Ishikawa (cell line): ENCODE results near the gene ADRB1.

Source experiments
- CEBPB ChIP-seq: IDR thresholded peaks from 2 replicates; pipeline ENCODE4 v1.6.1; 2012
- CREB1 ChIP-seq: IDR thresholded peaks from 2 replicates; pipeline ENCODE4 v1.6.1; 2012; ENCODE audit warnings: low read depth
- EGR1 ChIP-seq: IDR thresholded peaks from 2 replicates; pipeline ENCODE4 v1.6.1; 2012
- EP300 ChIP-seq: IDR thresholded peaks from 2 replicates; pipeline ENCODE4 v1.6.1; 2012; ENCODE audit warnings: borderline replicate concordance
- FOXM1 ChIP-seq: IDR thresholded peaks from 2 replicates; pipeline ENCODE4 v1.6.1; 2012; ENCODE audit warnings: low read depth, borderline replicate concordance
- MAX ChIP-seq: IDR thresholded peaks from 2 replicates; pipeline ENCODE4 v1.6.1; 2012
- NFIC ChIP-seq: IDR thresholded peaks from 2 replicates; pipeline ENCODE4 v1.6.1; 2012
- RAD21 ChIP-seq: IDR thresholded peaks from 2 replicates; pipeline ENCODE4 v1.6.1; 2012; ENCODE audit warnings: low read depth
- REST ChIP-seq: IDR thresholded peaks from 2 replicates; pipeline ENCODE4 v1.6.1; 2012; ENCODE audit warnings: low read depth, mild to moderate bottlenecking
- TAF1 ChIP-seq: IDR thresholded peaks from 2 replicates; pipeline ENCODE4 v1.6.1; 2012; ENCODE audit warnings: low read depth, mild to moderate bottlenecking
- TCF12 ChIP-seq: IDR thresholded peaks from 2 replicates; pipeline ENCODE4 v1.6.1; 2012; ENCODE audit warnings: low read depth
- TEAD4 ChIP-seq: IDR thresholded peaks from 2 replicates; pipeline ENCODE4 v1.6.1; 2012
- USF1 ChIP-seq: IDR thresholded peaks from 2 replicates; pipeline ENCODE4 v1.6.1; 2012
- YY1 ChIP-seq: IDR thresholded peaks from 2 replicates; pipeline ENCODE4 v1.6.1; 2012; ENCODE audit warnings: low read depth
- ZBTB7A ChIP-seq: IDR thresholded peaks from 2 replicates; pipeline ENCODE4 v1.6.1; 2012; ENCODE audit warnings: low read depth

Gene ADRB1

GRCh38 chr10:114021154-114021553 lies 22.5 kb upstream of the ADRB1 start:
- TF ChIP-seq USF1 = no peak

GRCh38 chr10:114021717-114022680 lies 21.7 kb upstream of the ADRB1 start:
- no peak for TF ChIP-seq NFIC
- TF ChIP-seq YY1 = no peak
- no peak for TF ChIP-seq TEAD4
- TF ChIP-seq REST = no peak
- TF ChIP-seq FOXM1 = no peak
- TF ChIP-seq USF1 = no peak
- no peak for TF ChIP-seq CEBPB
- TF ChIP-seq TAF1 = no peak

GRCh38 chr10:114022766-114023597 lies 20.7 kb upstream of the ADRB1 start:
- TF ChIP-seq MAX (no peak), EP300 (no peak), RAD21 (no peak), ZBTB7A (no peak), REST (no peak), EGR1 (no peak), TCF12 (no peak)

GRCh38 chr10:114024876-114025610 lies 18.6 kb upstream of the ADRB1 start:
- no peak for TF ChIP-seq FOXM1
- no peak for TF ChIP-seq EGR1
- no peak for TF ChIP-seq CREB1
- TF ChIP-seq ZBTB7A = no peak
- no peak for TF ChIP-seq TAF1
- no peak for TF ChIP-seq RAD21
- TF ChIP-seq REST = no peak
